LoVo (cell line): ENCODE results near the gene TIMM23B.
"Not testable (repeated sequence)": the region's sequence is repeated elsewhere in the genome, so short reads cannot be mapped to it uniquely, and the experiment has no call there.

ENCODE experiments used
- DNase-seq: peaks from one replicate; pipeline ENCODE4 v3.0.0-alpha.2; 2016; ENCODE audit warnings: low spot score

Gene TIMM23B

DNA sequence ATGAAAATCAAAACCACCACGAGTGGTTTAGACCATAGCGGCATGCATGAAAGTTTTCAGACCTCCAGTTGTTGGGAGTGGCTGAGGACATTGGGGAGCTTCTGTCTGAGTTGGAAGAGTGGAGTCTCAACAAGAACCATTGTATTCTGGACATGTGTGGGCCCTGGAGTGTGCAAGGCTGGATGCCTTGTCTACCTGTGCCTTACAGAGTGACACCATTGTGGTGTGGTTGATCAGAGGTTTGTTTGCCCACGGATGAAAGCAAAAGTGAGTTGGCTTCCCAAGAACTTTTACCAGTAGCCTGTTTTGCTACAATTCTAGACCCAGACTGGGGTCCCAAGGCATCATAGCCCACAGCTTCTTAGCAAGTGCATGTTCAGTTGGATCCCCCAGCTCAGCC lies 35.9 kb downstream of the TIMM23B start:
- DNase-seq = not testable (repeated sequence)

GRCh38 chr10:49987207-49987606 lies 45.4 kb downstream of the TIMM23B start:
- not testable (repeated sequence) for DNase-seq

DNA sequence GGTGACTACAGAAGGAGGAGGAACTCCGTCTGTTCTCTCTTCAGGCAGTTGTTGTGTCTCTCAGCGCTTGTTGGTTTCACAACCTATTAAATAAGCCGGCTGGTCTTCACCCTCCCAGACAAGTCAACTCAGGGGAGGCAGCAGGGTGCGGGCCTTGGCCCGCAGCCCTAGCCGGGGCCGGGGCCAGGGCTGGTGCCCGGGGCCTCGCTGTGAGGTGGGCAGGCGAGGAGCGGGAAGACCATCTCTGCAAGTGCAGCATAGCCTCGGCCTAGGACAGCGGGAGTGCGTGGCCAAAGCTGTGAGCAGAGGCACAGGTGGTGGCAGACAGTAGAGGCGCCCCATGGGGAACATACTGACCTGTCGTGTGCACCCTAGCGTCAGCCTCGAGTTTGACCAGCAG lies 46.5 kb downstream of the TIMM23B start, which contains the start of gene AGAP6:
TSS of gene AGAP6 (plus strand) at position 31 of the 400 bp plus-strand sequence. CDS start at position 341, 310 bp downstream.
- not testable (repeated sequence) for DNase-seq

DNA sequence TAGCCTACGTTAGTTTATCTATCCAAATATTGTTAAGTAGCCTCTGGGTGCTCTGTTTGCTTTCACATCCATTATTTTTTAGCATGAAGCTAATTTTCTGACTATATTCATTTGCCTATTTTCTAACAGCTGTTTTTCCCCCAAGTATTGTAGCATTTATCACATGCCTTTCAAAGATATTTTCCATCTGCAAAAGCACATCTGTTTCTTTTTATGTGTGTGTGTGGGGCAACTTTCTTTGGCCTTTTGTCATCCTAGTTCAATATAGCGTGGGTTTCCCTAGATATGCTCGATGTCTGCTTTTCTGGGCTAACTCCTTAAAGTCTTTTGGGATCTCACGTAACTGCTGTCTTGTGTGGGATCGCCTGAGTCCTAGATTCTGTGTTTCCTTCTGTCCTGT lies 53.5 kb downstream of the TIMM23B start:
- DNase-seq = not testable (repeated sequence)

DNA sequence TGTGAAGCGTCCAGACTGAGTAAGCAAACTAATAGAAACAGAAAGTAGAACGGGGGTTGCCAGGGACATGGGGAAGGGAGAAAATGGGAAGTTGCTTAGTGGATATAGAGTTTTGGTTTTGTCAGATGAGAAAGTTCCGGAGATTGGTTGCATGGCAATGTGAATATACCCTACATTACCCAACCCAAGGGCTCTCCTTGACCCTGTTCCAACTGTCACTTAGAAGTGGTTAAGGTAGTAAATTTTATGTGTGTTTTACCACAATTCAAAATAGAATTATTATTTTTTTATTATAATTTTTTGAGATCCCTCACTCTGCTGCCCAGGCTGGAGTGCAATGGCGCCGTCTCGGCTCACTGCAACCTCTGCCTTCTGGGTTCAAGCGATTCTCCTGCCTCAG lies 72.2 kb downstream of the TIMM23B start:
- not testable (repeated sequence) for DNase-seq

GRCh38 chr10:50015596-50016220 lies 73.9 kb downstream of the TIMM23B start:
- DNase-seq = not testable (repeated sequence)

- DNase-seq = not testable (repeated sequence)
Observed at GRCh38 chr10:50016926-50017325, 75.1 kb downstream of the TIMM23B start.

GRCh38 chr10:50017646-50018045 lies 75.8 kb downstream of the TIMM23B start:
- DNase-seq = not testable (repeated sequence)

- DNase-seq = not testable (repeated sequence)
Observed at GRCh38 chr10:50019279-50019678, 77.4 kb downstream of the TIMM23B start.

GRCh38 chr10:50020451-50021024 lies 78.7 kb downstream of the TIMM23B start:
- not testable (repeated sequence) for DNase-seq

GRCh38 chr10:50021646-50022045 lies 79.8 kb downstream of the TIMM23B start:
- no peak for DNase-seq
